Measurements from ENCODE around the gene PIK3C3.
"Not testable (repeated sequence)": the region's sequence is repeated elsewhere in the genome, so short reads cannot be mapped to it uniquely, and the experiment has no call there.

Gene PIK3C3

GRCh38 chr18:42112147-42112546 lies 157.1 kb downstream of the PIK3C3 start:
- not testable (repeated sequence) for H3K4me3 ChIP-seq (ENCODE audit: low read depth, low read length); H3K9me3 ChIP-seq (ENCODE audit: control insufficient read depth, insufficient read depth, low read length)

GRCh38 chr18:42112657-42113420 lies 157.8 kb downstream of the PIK3C3 start:
- H3K27me3 ChIP-seq (ENCODE audit: control insufficient read depth, insufficient read depth, low read length) = no peaks in the 10 kb centered on the region
- H3K4me1 ChIP-seq (ENCODE audit: control insufficient read depth, insufficient read depth, low read length) = no peaks in the 10 kb centered on the region
- H3K9ac ChIP-seq (ENCODE audit: low read depth, low read length) = no peak overlapping the region

More at GRCh38 chr18:42112147-42112546, 157.1 kb downstream of the PIK3C3 start:
- not testable (repeated sequence) for H3K36me3 ChIP-seq (ENCODE audit: control insufficient read depth, insufficient read depth, low read length); H3K27me3 ChIP-seq (ENCODE audit: control insufficient read depth, insufficient read depth, low read length); H3K9ac ChIP-seq (ENCODE audit: low read depth, low read length); H3K4me1 ChIP-seq (ENCODE audit: control insufficient read depth, insufficient read depth, low read length)

GRCh38 chr18:42113529-42114191 lies 158.6 kb downstream of the PIK3C3 start:
- H3K36me3 ChIP-seq (ENCODE audit: control insufficient read depth, insufficient read depth, low read length) = no peaks in the 10 kb centered on the region
- no peaks in the 10 kb centered on the region for H3K9me3 ChIP-seq (ENCODE audit: control insufficient read depth, insufficient read depth, low read length)
- no peaks in the 10 kb centered on the region for H3K4me1 ChIP-seq (ENCODE audit: control insufficient read depth, insufficient read depth, low read length)
- H3K9ac ChIP-seq (ENCODE audit: low read depth, low read length) = no peak overlapping the region
- H3K4me3 ChIP-seq (ENCODE audit: low read depth, low read length) = no peak overlapping the region
- H3K27me3 ChIP-seq (ENCODE audit: control insufficient read depth, insufficient read depth, low read length) = no peaks in the 10 kb centered on the region

More at GRCh38 chr18:42112657-42113420, 157.8 kb downstream of the PIK3C3 start:
- Histone ChIP-seq H3K36me3 (ENCODE audit: control insufficient read depth, insufficient read depth, low read length) (no peaks in the 10 kb centered on the region), H3K9me3 (ENCODE audit: control insufficient read depth, insufficient read depth, low read length) (no peaks in the 10 kb centered on the region), H3K4me3 (ENCODE audit: low read depth, low read length) (no peak overlapping the region)

GRCh38 chr18:42114310-42114943 lies 159.4 kb downstream of the PIK3C3 start:
- Histone ChIP-seq H3K9ac (ENCODE audit: low read depth, low read length) (no peak overlapping the region), H3K4me1 (ENCODE audit: control insufficient read depth, insufficient read depth, low read length) (no peaks in the 10 kb centered on the region), H3K9me3 (ENCODE audit: control insufficient read depth, insufficient read depth, low read length) (no peaks in the 10 kb centered on the region), H3K4me3 (ENCODE audit: low read depth, low read length) (no peak overlapping the region), H3K36me3 (ENCODE audit: control insufficient read depth, insufficient read depth, low read length) (no peaks in the 10 kb centered on the region), H3K27me3 (ENCODE audit: control insufficient read depth, insufficient read depth, low read length) (no peaks in the 10 kb centered on the region)

GRCh38 chr18:42126586-42126985 lies 171.6 kb downstream of the PIK3C3 start:
- no peaks in the 10 kb centered on the region for H3K4me1 ChIP-seq (ENCODE audit: control insufficient read depth, insufficient read depth, low read length)
- no peaks in the 10 kb centered on the region for H3K27me3 ChIP-seq (ENCODE audit: control insufficient read depth, insufficient read depth, low read length)
- H3K36me3 ChIP-seq (ENCODE audit: control insufficient read depth, insufficient read depth, low read length) = no peaks in the 10 kb centered on the region
- H3K4me3 ChIP-seq (ENCODE audit: low read depth, low read length) = no peak overlapping the region
- H3K9me3 ChIP-seq (ENCODE audit: control insufficient read depth, insufficient read depth, low read length) = no peaks in the 10 kb centered on the region
- no peak overlapping the region for H3K9ac ChIP-seq (ENCODE audit: low read depth, low read length)

GRCh38 chr18:42131066-42131929 lies 176.3 kb downstream of the PIK3C3 start:
- no peak overlapping the region for H3K9ac ChIP-seq (ENCODE audit: low read depth, low read length)
- H3K36me3 ChIP-seq (ENCODE audit: control insufficient read depth, insufficient read depth, low read length) = no peaks in the 10 kb centered on the region
- no peaks in the 10 kb centered on the region for H3K4me1 ChIP-seq (ENCODE audit: control insufficient read depth, insufficient read depth, low read length)
- no peaks in the 10 kb centered on the region for H3K9me3 ChIP-seq (ENCODE audit: control insufficient read depth, insufficient read depth, low read length)
- H3K4me3 ChIP-seq (ENCODE audit: low read depth, low read length) = no peak overlapping the region
- H3K27me3 ChIP-seq (ENCODE audit: control insufficient read depth, insufficient read depth, low read length) = no peaks in the 10 kb centered on the region

- Histone ChIP-seq H3K9me3 (ENCODE audit: control insufficient read depth, insufficient read depth, low read length) (no peaks in the 10 kb centered on the region), H3K9ac (ENCODE audit: low read depth, low read length) (no peak overlapping the region), H3K36me3 (ENCODE audit: control insufficient read depth, insufficient read depth, low read length) (no peaks in the 10 kb centered on the region), H3K27me3 (ENCODE audit: control insufficient read depth, insufficient read depth, low read length) (no peaks in the 10 kb centered on the region), H3K4me1 (ENCODE audit: control insufficient read depth, insufficient read depth, low read length) (no peaks in the 10 kb centered on the region), H3K4me3 (ENCODE audit: low read depth, low read length) (no peak overlapping the region)
Measured at GRCh38 chr18:42131930-42132244, 176.9 kb downstream of the PIK3C3 start.
